HCT116 (cell line): Measurements from ENCODE around the gene ZFX. TPM values are rescaled to one million over a fixed set of nuclear protein-coding genes. Genes with fewer than 3 reads are reported as not detected.
A peak's percentile ranks its signal among the peaks of the same experiment; 100 is the strongest.

Experiments used
- ATAC-seq: fragments of 200-7000 bp; cut with Tn5 transposase; 2 replicates; pipeline ENCODE4 v1.9.1; 2020; ENCODE audit warnings: mild to moderate bottlenecking, moderate library complexity
- BruUV-seq: library from RNA; stranded (reverse); fragments of 400-500 nt; replicated peaks from 2 replicates; lab custom pipeline; 2021; lab: Mats Ljungman, UMichigan
- CTCF ChIA-PET: fragments of 300-600 bp; sonication (Branson Sonifier 250); formaldehyde crosslinking; loops from one replicate; lab custom pipeline; 2021; ENCODE audit warnings: antibody characterized with exemption; lab: Charles Lee
- POLR2A ChIA-PET: fragments of 300-600, 350-600 bp; sonication (Branson Sonifier 250); formaldehyde crosslinking; loops from one replicate; lab custom pipeline; 2021; ENCODE audit warnings: antibody characterized with exemption; lab: Charles Lee
- RAD21 ChIA-PET, 2 experiments: fragments of 300-600 bp; sonication (Branson Sonifier 250); formaldehyde crosslinking; loops; one replicate each; lab custom pipeline; 2023; ENCODE audit warnings: low total read pairs in 2 of 2; ENCODE audit not compliant: uncharacterized antibody in 2 of 2, unreplicated experiment in 2 of 2, low non-redundant PET in 1 of 2; lab: Charles Lee
- DNase-seq: peaks from one replicate; pipeline ENCODE4 v3.0.0-alpha.2; 2010; ENCODE audit warnings: low read depth, low spot score
- H2AFZ ChIP-seq: fragments of 200-600 bp; shearing (Covaris generic), sonication (generic); 2 replicates; pipeline ENCODE4 v1.6.1; 2017; ENCODE audit warnings: low read depth, mixed run types, mixed read lengths, antibody characterized with exemption, low read length; ENCODE audit not compliant: poor library complexity, severe bottlenecking
- H3K27ac ChIP-seq: 2 replicates; pipeline ENCODE4 v1.5.1; 2012; ENCODE audit warnings: low read depth, low read length
- H3K27me3 ChIP-seq: fragments of 200-600 bp; sonication (generic); 2 replicates; pipeline ENCODE4 v1.6.1; 2016; ENCODE audit warnings: mixed run types, low read length, mixed read lengths; ENCODE audit not compliant: insufficient read depth
- H3K36me3 ChIP-seq, 2 experiments: fragments of 200-500 bp in 1 of 2; fragments of 200-600 bp in 1 of 2; sonication (Bioruptor generic) in 1 of 2; sonication (generic) in 1 of 2; 2 replicates each; pipeline versions ENCODE4 v1.5.1 to v1.6.1; 2014 to 2016; ENCODE audit warnings: low read length in 2 of 2, inconsistent platforms in 1 of 2, mixed read lengths in 1 of 2, mixed run types in 1 of 2; ENCODE audit not compliant: insufficient read depth in 2 of 2, control insufficient read depth in 1 of 2
- H3K4me1 ChIP-seq, 2 experiments: fragments of 200-600 bp in 1 of 2; sonication (generic) in 1 of 2; 2 replicates each; pipeline versions ENCODE4 v1.5.1 to v1.6.1; 2012 to 2017; ENCODE audit warnings: low read length in 2 of 2, inconsistent platforms in 1 of 2, mild to moderate bottlenecking in 1 of 2, mixed read lengths in 1 of 2, mixed run types in 1 of 2, moderate library complexity in 1 of 2; ENCODE audit not compliant: insufficient read depth in 2 of 2, control insufficient read depth in 1 of 2
- H3K4me2 ChIP-seq: fragments of 200-600 bp; sonication (generic); 2 replicates; pipeline ENCODE4 v1.6.1; 2017; ENCODE audit warnings: mixed run types, low read length, mixed read lengths
- H3K4me3 ChIP-seq, 2 experiments: fragments of 200-600 bp in 1 of 2; sonication (generic) in 1 of 2; replicated peaks in 1 of 2; 2 replicates each; pipeline ENCODE4 v1.5.1; 2011 to 2016; ENCODE audit warnings: low read length in 2 of 2, control low read depth in 1 of 2, low read depth in 1 of 2, mild to moderate bottlenecking in 1 of 2, mixed read lengths in 1 of 2, mixed run types in 1 of 2
- H3K79me2 ChIP-seq: fragments of 200-600 bp; sonication (generic); 2 replicates; pipeline ENCODE4 v1.6.1; 2017; ENCODE audit warnings: mild to moderate bottlenecking, mixed run types, low read length, moderate library complexity, mixed read lengths; ENCODE audit not compliant: insufficient read depth
- H3K9ac ChIP-seq: fragments of 200-600 bp; sonication (generic); 2 replicates; pipeline ENCODE4 v1.6.1; 2016; ENCODE audit warnings: low read length, mixed read lengths
- H3K9me2 ChIP-seq: fragments of 200-600 bp; sonication (generic), shearing (Covaris generic); 2 replicates; pipeline ENCODE4 v1.6.1; 2017; ENCODE audit warnings: mixed run types, mild to moderate bottlenecking, moderate library complexity; ENCODE audit not compliant: insufficient read depth
- H3K9me3 ChIP-seq, 2 experiments: fragments of 200-500 bp in 1 of 2; fragments of 200-600 bp in 1 of 2; sonication (Bioruptor generic) in 1 of 2; sonication (generic) in 1 of 2; 2 replicates each; pipeline ENCODE4 v1.6.1; 2014 to 2017; ENCODE audit warnings: low read length in 2 of 2, mixed read lengths in 2 of 2, inconsistent platforms in 1 of 2, low read depth in 1 of 2, mild to moderate bottlenecking in 1 of 2, mixed run types in 1 of 2, moderate library complexity in 1 of 2; ENCODE audit not compliant: control insufficient read depth in 1 of 2, insufficient read depth in 1 of 2
- H4K20me1 ChIP-seq: fragments of 200-600 bp; sonication (generic), shearing (Covaris generic); 2 replicates; pipeline ENCODE4 v1.6.1; 2017; ENCODE audit warnings: mixed run types, mild to moderate bottlenecking, moderate library complexity; ENCODE audit not compliant: insufficient read depth
- EGR1 ChIP-seq: IDR thresholded peaks from 2 replicates; pipeline ENCODE4 v1.6.1; 2012; ENCODE audit warnings: low read depth
- FOSL1 ChIP-seq: IDR thresholded peaks from 2 replicates; pipeline ENCODE4 v1.6.1; 2012; ENCODE audit warnings: low read depth
- JUND ChIP-seq: IDR thresholded peaks from 2 replicates; pipeline ENCODE4 v1.6.1; 2012
- POLR2A ChIP-seq: IDR thresholded peaks from 2 replicates; pipeline ENCODE4 v1.7.0; 2011; ENCODE audit warnings: borderline replicate concordance; ENCODE audit not compliant: insufficient read depth, insufficient read length; ENCODE audit errors: extremely low read depth
- SIN3A ChIP-seq: IDR thresholded peaks from 2 replicates; pipeline ENCODE4 v1.6.1; 2012; ENCODE audit warnings: low read depth
- SRF ChIP-seq: IDR thresholded peaks from 2 replicates; pipeline ENCODE4 v1.6.1; 2012; ENCODE audit warnings: low read depth
- YY1 ChIP-seq: IDR thresholded peaks from 2 replicates; pipeline ENCODE4 v1.6.1; 2011; ENCODE audit warnings: low read length, low read depth, moderate library complexity, mild to moderate bottlenecking; ENCODE audit not compliant: insufficient replicate concordance; ENCODE audit errors: extremely low read depth
- ZFX ChIP-seq: fragments of 450-650 bp; IDR thresholded peaks from 2 replicates; pipeline ENCODE4 v1.6.1; 2017
- intact Hi-C: fragments of 100-400 bp; cut with micrococcal nuclease; formaldehyde crosslinking; loops from 2 replicates; pipeline ENCODE4 v1.10.0; 2022
- total RNA-seq: library from RNA; stranded (reverse); gene quantifications from one replicate; pipeline ENCODE4 v1.2.1, GENCODE V29; 2021; ENCODE audit not compliant: unreplicated experiment
- TF ChIP-seq, protein P1 (sequence below): IDR thresholded peaks from 2 replicates; pipeline ENCODE4 v1.6.1; 2012
- TF ChIP-seq, protein P2 (sequence below): IDR thresholded peaks from 2 replicates; pipeline ENCODE4 v1.6.1; 2011; ENCODE audit warnings: mild to moderate bottlenecking, low read length, moderate library complexity; ENCODE audit not compliant: insufficient replicate concordance; ENCODE audit errors: extremely low read depth

ZFX gene
- total RNA-seq, 1 experiment from 2014 or later = 28.1 TPM

DNA sequence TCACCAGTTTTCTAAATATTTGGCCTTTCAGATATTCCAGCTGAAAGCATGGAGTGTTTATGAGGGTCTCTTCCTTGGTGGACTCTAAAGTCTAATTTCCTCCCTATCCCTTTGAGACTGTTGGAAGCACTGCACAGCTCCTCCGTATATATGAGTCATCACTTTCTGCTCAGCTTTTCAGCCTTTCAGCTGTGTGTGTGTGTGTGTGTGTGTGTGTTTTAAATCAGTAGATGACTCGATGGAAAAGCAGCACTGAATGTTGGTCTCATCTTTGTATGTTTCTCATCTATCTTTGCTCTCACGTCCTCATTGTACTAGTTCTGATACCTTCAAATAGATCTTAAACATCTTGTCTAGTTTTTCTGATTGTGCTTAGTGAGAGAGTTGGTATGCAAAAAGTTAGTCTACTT, 81.6 kb downstream of the ZFX start:
- H3K9ac ChIP-seq = no peak overlapping the region
- no peak for TF ChIP-seq SRF
- TF ChIP-seq SIN3A = no peak
- TF ChIP-seq JUND = peak; percentile 55
- TF ChIP-seq, protein P1, sequence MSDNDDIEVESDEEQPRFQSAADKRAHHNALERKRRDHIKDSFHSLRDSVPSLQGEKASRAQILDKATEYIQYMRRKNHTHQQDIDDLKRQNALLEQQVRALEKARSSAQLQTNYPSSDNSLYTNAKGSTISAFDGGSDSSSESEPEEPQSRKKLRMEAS = no peak
- no peak for TF ChIP-seq POLR2A
- TF ChIP-seq, protein P2, sequence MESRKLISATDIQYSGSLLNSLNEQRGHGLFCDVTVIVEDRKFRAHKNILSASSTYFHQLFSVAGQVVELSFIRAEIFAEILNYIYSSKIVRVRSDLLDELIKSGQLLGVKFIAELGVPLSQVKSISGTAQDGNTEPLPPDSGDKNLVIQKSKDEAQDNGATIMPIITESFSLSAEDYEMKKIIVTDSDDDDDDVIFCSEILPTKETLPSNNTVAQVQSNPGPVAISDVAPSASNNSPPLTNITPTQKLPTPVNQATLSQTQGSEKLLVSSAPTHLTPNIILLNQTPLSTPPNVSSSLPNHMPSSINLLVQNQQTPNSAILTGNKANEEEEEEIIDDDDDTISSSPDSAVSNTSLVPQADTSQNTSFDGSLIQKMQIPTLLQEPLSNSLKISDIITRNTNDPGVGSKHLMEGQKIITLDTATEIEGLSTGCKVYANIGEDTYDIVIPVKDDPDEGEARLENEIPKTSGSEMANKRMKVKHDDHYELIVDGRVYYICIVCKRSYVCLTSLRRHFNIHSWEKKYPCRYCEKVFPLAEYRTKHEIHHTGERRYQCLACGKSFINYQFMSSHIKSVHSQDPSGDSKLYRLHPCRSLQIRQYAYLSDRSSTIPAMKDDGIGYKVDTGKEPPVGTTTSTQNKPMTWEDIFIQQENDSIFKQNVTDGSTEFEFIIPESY = no peak
- TF ChIP-seq ZFX = no peak
- TF ChIP-seq YY1 = no peak
- TF ChIP-seq FOSL1 = 0 out of 2 replicates have a peak, but pooled peaks have one; percentile 25
- TF ChIP-seq EGR1 = no peak
- intact Hi-C loops = no loop called here
- no peaks in the 10 kb centered on the region for H3K9me2 ChIP-seq
- no peaks in the 10 kb centered on the region for H3K27me3 ChIP-seq
- no peaks in the 10 kb centered on the region for H4K20me1 ChIP-seq
- DNase-seq (peak; percentile 7), ATAC-seq (peak; percentile 76)
- CTCF ChIA-PET = interaction anchor here (1.0 kb wide), 1 partner anchor 177 kb away, joined by 3 read pairs; no protein-coding TSS in a partner anchor
- no TSS peak for BruUV-seq
- RAD21 ChIA-PET = no interaction called here
- no peaks in the 10 kb centered on the region for H3K79me2 ChIP-seq
- no peaks in the 10 kb centered on the region for H3K9me3 ChIP-seq
- no peaks in the 10 kb centered on the region for H3K36me3 ChIP-seq
- H3K4me1 ChIP-seq = peaks cover 5 to 8% of the 10 kb centered on the region in 2 experiments; a peak in 2 of 4 replicates
- H3K4me2 ChIP-seq = peak overlapping the region; percentile 47
- no peak overlapping the region for H3K27ac ChIP-seq
- POLR2A ChIA-PET = no interaction called here
- H3K4me3 ChIP-seq = no peak overlapping the region
- peak overlapping the region; percentile 26 for H2AFZ ChIP-seq
